Neural cell (in vitro differentiated cells): ENCODE data around the gene ARID1B. TPM values are rescaled to one million over a fixed set of nuclear protein-coding genes. Genes with fewer than 3 reads are reported as not detected.

Source experiments
- H2AFZ ChIP-seq: fragments of 200-600, 300-800 bp; sonication (generic), shearing (Covaris generic); 2 replicates; pipeline ENCODE4 v1.6.0; 2014; ENCODE audit warnings: low read depth, mild to moderate bottlenecking, antibody characterized with exemption, low read length, moderate library complexity
- H3F3A ChIP-seq: fragments of 200-600 bp; shearing (Covaris generic); 2 replicates; pipeline ENCODE4 v1.6.1; 2016; ENCODE audit warnings: mild to moderate bottlenecking, moderate library complexity, mixed read lengths, antibody characterized with exemption, low read length; ENCODE audit not compliant: insufficient read depth, poor library complexity, severe bottlenecking
- H3K27ac ChIP-seq: fragments of 200-600, 300-800 bp; sonication (generic), shearing (Covaris generic); 2 replicates; pipeline ENCODE4 v1.5.1; 2014; ENCODE audit warnings: mild to moderate bottlenecking, low read length, moderate library complexity
- H3K27me3 ChIP-seq: fragments of 300-800, 200-600 bp; sonication (generic), shearing (Covaris generic); 2 replicates; pipeline ENCODE4 v1.6.0; 2014; ENCODE audit warnings: mild to moderate bottlenecking, low read depth, low read length, moderate library complexity; ENCODE audit not compliant: insufficient read depth
- H3K36me3 ChIP-seq: fragments of 300-800, 200-600 bp; sonication (generic), shearing (Covaris generic); 2 replicates; pipeline ENCODE4 v1.5.1; 2014; ENCODE audit warnings: mild to moderate bottlenecking, antibody characterized with exemption, low read length, moderate library complexity; ENCODE audit not compliant: insufficient read depth
- H3K4me2 ChIP-seq: fragments of 300-800, 200-600 bp; sonication (generic), shearing (Covaris generic); 2 replicates; pipeline ENCODE4 v1.6.0; 2014; ENCODE audit warnings: mild to moderate bottlenecking, low read length
- H3K4me3 ChIP-seq: fragments of 300-800, 200-600 bp; sonication (generic), shearing (Covaris generic); 2 replicates; pipeline ENCODE4 v1.5.1; 2014; ENCODE audit warnings: mild to moderate bottlenecking, low read length, moderate library complexity
- H3K79me2 ChIP-seq: fragments of 200-600 bp; shearing (Covaris generic); replicated peaks from 2 replicates; pipeline ENCODE4 v1.6.0; 2014; ENCODE audit warnings: mild to moderate bottlenecking, low read length, moderate library complexity; ENCODE audit not compliant: insufficient read depth
- H3K9ac ChIP-seq: fragments of 300-800, 200-600 bp; sonication (generic), shearing (Covaris generic); 2 replicates; pipeline ENCODE4 v1.6.1; 2016; ENCODE audit warnings: mild to moderate bottlenecking, low read length, mixed read lengths
- H3K9me2 ChIP-seq: fragments of 200-600 bp; shearing (Covaris generic); 2 replicates; pipeline ENCODE4 v1.6.1; 2016; ENCODE audit warnings: mild to moderate bottlenecking, low read length, mixed read lengths; ENCODE audit not compliant: insufficient read depth
- H3K9me3 ChIP-seq: fragments of 200-600, 300-800 bp; sonication (generic), shearing (Covaris generic); 2 replicates; pipeline ENCODE4 v1.6.1; 2016; ENCODE audit warnings: mild to moderate bottlenecking, mixed run types, low read length, moderate library complexity, mixed read lengths
- H4K20me1 ChIP-seq: fragments of 200-600 bp; shearing (Covaris generic); 2 replicates; pipeline ENCODE4 v1.6.1; 2016; ENCODE audit warnings: mild to moderate bottlenecking, mixed run types; ENCODE audit not compliant: insufficient read depth
- CTCF ChIP-seq: fragments of 450-650 bp; IDR thresholded peaks from 2 replicates; pipeline ENCODE4 v1.5.1; 2014; ENCODE audit warnings: antibody characterized with exemption, mild to moderate bottlenecking, moderate library complexity; ENCODE audit not compliant: poor library complexity, severe bottlenecking
- EP300 ChIP-seq: fragments of 450-650 bp; conservative IDR thresholded peaks from 2 replicates; pipeline ENCODE4 v1.6.1; 2014; ENCODE audit warnings: antibody characterized with exemption, mild to moderate bottlenecking, moderate library complexity; ENCODE audit not compliant: poor library complexity, severe bottlenecking
- EZH2 ChIP-seq: fragments of 200-600, 300-800 bp; shearing (Covaris generic), sonication (generic); IDR thresholded peaks from 2 replicates; pipeline ENCODE4 v1.6.1; 2014; ENCODE audit warnings: antibody characterized with exemption, low read length, borderline replicate concordance, mild to moderate bottlenecking; ENCODE audit not compliant: insufficient read depth, poor library complexity, severe bottlenecking
- MXI1 ChIP-seq: fragments of 450-650 bp; conservative IDR thresholded peaks from 2 replicates; pipeline ENCODE4 v1.6.1; 2014; ENCODE audit warnings: antibody characterized with exemption, mild to moderate bottlenecking; ENCODE audit not compliant: poor library complexity, severe bottlenecking
- POLR2AphosphoS5 ChIP-seq: IDR thresholded peaks from 2 replicates; pipeline ENCODE4 v1.6.1; 2012
- RAD21 ChIP-seq: fragments of 450-650 bp; conservative IDR thresholded peaks from 2 replicates; pipeline ENCODE4 v1.6.1; 2014; ENCODE audit warnings: antibody characterized with exemption, mild to moderate bottlenecking, moderate library complexity
- REST ChIP-seq: IDR thresholded peaks from 2 replicates; pipeline ENCODE4 v1.6.1; 2012; ENCODE audit warnings: borderline replicate concordance
- SMC3 ChIP-seq: fragments of 450-650 bp; conservative IDR thresholded peaks from 2 replicates; pipeline ENCODE4 v1.6.1; 2014; ENCODE audit warnings: antibody characterized with exemption, mild to moderate bottlenecking, moderate library complexity; ENCODE audit not compliant: poor library complexity
- TAF1 ChIP-seq: IDR thresholded peaks from 2 replicates; pipeline ENCODE4 v1.6.1; 2012; ENCODE audit warnings: low read depth
- polyA plus RNA-seq: library from polyadenylated mRNA; depleted of rRNA; stranded (reverse); fragments of >200 nt; gene quantifications from 2 replicates; pipeline ENCODE4 v1.2.3, GENCODE V29; 2014

Gene ARID1B
- polyA plus RNA-seq, 1 donor from 2014 or later, result 35.0 TPM

- Histone ChIP-seq H4K20me1 (no peaks in the 10 kb centered on the region), H3K9ac (no peak overlapping the region), H3K27me3 (no peaks in the 10 kb centered on the region), H3K27ac (no peak overlapping the region), H2AFZ (no peak overlapping the region), H3K4me3 (no peak overlapping the region), H3K9me3 (no peaks in the 10 kb centered on the region), H3K4me2 (no peak overlapping the region), H3K9me2 (no peaks in the 10 kb centered on the region), H3F3A (no peaks in the 10 kb centered on the region), H3K79me2 (no peaks in the 10 kb centered on the region), H3K36me3 (peaks cover 9% of the 10 kb centered on the region)
- TF ChIP-seq RAD21 (no peak), SMC3 (no peak), CTCF (no peak), EZH2 (no peak), MXI1 (no peak), EP300 (no peak), POLR2AphosphoS5 (no peak), REST (no peak), TAF1 (no peak)
These were observed 416.9 kb downstream of the ARID1B start for GRCh38 chr6:157194110-157194509.

- Histone ChIP-seq H4K20me1 (no peaks in the 10 kb centered on the region), H3K4me3 (no peak overlapping the region), H3K4me2 (no peak overlapping the region), H3K9me2 (no peaks in the 10 kb centered on the region), H3K9me3 (no peaks in the 10 kb centered on the region), H2AFZ (no peak overlapping the region), H3K9ac (no peak overlapping the region), H3K36me3 (peaks cover 9% of the 10 kb centered on the region), H3K27ac (no peak overlapping the region), H3F3A (no peaks in the 10 kb centered on the region), H3K27me3 (no peaks in the 10 kb centered on the region), H3K79me2 (no peaks in the 10 kb centered on the region)
- TF ChIP-seq POLR2AphosphoS5 (no peak), CTCF (no peak)
These were observed 417.5 kb downstream of the ARID1B start for GRCh38 chr6:157194643-157195042.
